ENCODE results near the gene IL25. TPM values are rescaled to one million over a fixed set of nuclear protein-coding genes. Genes with fewer than 3 reads are reported as not detected.

IL25 gene
- polyA plus RNA-seq, 4 donors = not detected

DNA sequence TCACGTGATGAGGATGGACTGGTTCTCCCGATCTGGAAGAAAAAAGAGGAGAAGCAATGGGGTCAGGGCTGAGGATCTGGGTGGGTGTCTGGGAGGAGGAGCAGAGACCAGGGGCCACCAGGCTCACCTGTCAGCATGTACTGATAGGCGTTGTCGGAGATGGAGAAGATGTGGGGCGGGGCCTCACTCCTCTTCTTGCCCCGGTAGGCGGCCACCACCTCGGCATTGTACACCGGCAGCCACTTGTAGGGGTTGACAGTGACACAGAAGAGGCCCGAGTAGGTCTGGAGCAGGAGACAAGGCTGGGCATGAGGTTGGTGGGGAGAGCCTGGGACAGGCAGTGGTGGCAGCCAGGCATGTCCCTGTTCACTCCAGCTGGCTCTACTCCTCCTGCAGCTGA lies 32.5 kb downstream of the IL25 start:
- Histone ChIP-seq H3K9me3 (ENCODE audit: control insufficient read depth in 2 of 2, insufficient read depth in 1 of 2, low read depth in 1 of 2, low read length in 1 of 2) (no peaks in the 10 kb centered on the region), H3K27ac (ENCODE audit: low read depth in 1 of 3, low read length in 2 of 3) (no peak overlapping the region), H3K27me3 (ENCODE audit: control insufficient read depth in 3 of 3, insufficient read depth in 3 of 3, low read length in 3 of 3) (peaks cover 0 to 13% (median 0%) of the 10 kb centered on the region in 3 donors), H3K4me3 (ENCODE audit: low read depth in 1 of 3, low read length in 3 of 3) (no peak overlapping the region), H3K4me1 (ENCODE audit: control insufficient read depth in 3 of 3, insufficient read depth in 2 of 3, low read depth in 1 of 3, low read length in 2 of 3) (no peaks in the 10 kb centered on the region), H3K36me3 (ENCODE audit: control insufficient read depth in 3 of 3, insufficient read depth in 2 of 3, low read depth in 1 of 3, low read length in 3 of 3) (no peaks in the 10 kb centered on the region)
- WGBS, 3 donors = 62 to 78% (median 67%) methylated on average over 9 to 10 of the region's 10 CpGs
- no peak for FAIRE-seq
- DNase-seq = no peak

DNA sequence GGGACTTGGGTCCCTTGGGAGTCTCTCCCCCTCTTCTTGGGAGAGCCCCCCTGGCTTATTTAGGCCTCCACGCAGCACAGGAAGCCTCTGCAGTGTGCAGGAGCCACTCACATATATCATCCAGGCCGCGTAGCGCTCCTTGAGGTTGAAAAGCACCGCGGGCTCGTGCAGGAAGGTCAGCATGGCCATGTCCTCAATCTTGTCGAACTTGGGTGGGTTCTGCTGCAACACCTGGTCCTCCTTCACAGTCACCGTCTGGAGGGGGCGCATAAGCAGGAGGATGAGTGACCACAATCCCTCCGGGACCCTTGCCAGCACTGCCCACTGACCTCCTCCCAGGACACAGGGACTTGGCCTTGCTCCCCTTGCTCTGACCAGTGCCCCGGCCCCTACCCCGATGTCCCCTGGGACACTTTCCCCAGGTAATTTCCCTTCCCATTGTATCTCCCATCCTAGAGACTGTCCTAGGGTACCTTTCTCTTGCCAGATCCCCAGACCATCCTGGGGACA lies 33.0 kb downstream of the IL25 start:
- Histone ChIP-seq H3K27ac (ENCODE audit: low read depth in 1 of 3, low read length in 2 of 3) (no peak overlapping the region), H3K4me3 (ENCODE audit: low read depth in 1 of 3, low read length in 3 of 3) (no peak overlapping the region), H3K4me1 (ENCODE audit: control insufficient read depth in 3 of 3, insufficient read depth in 2 of 3, low read depth in 1 of 3, low read length in 2 of 3) (no peaks in the 10 kb centered on the region), H3K9me3 (ENCODE audit: control insufficient read depth in 2 of 2, insufficient read depth in 1 of 2, low read depth in 1 of 2, low read length in 1 of 2) (no peaks in the 10 kb centered on the region), H3K36me3 (ENCODE audit: control insufficient read depth in 3 of 3, insufficient read depth in 2 of 3, low read depth in 1 of 3, low read length in 3 of 3) (no peaks in the 10 kb centered on the region), H3K27me3 (ENCODE audit: control insufficient read depth in 3 of 3, insufficient read depth in 3 of 3, low read length in 3 of 3) (peaks cover 0 to 13% (median 0%) of the 10 kb centered on the region in 3 donors)
- DNase-seq (no peak), FAIRE-seq (no peak)
- WGBS, 3 donors = 79 to 84% (median 81%) methylated on average over 13 of the region's 13 CpGs

DNA sequence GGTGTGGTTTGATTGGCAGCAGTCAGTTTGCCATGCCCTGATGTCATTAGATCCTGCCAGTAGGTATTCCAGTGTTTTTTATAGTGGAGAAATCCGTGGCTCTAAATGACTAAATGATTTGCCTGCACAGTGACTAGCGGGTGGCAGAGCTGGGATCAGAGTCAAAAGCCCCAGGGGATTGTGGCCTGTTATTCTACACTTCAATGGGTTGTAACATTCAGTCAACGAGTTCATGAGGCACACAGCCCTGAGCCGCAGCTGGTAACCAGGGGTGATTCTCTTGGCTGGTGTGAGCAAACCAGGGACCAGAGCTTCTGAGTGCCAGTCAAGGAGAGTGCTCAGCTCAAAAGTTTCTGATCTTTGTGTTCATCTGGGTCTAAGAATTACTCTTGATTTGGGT lies 33.6 kb downstream of the IL25 start:
- H3K4me1 ChIP-seq (ENCODE audit: control insufficient read depth in 3 of 3, insufficient read depth in 2 of 3, low read depth in 1 of 3, low read length in 2 of 3) = no peaks in the 10 kb centered on the region
- peaks cover 0 to 13% (median 0%) of the 10 kb centered on the region in 3 donors for H3K27me3 ChIP-seq (ENCODE audit: control insufficient read depth in 3 of 3, insufficient read depth in 3 of 3, low read length in 3 of 3)
- no peak overlapping the region for H3K27ac ChIP-seq (ENCODE audit: low read depth in 1 of 3, low read length in 2 of 3)
- H3K9me3 ChIP-seq (ENCODE audit: control insufficient read depth in 2 of 2, insufficient read depth in 1 of 2, low read depth in 1 of 2, low read length in 1 of 2) = no peaks in the 10 kb centered on the region
- H3K4me3 ChIP-seq (ENCODE audit: low read depth in 1 of 3, low read length in 3 of 3) = no peak overlapping the region
- FAIRE-seq (no peak), DNase-seq (no peak)
- 57 to 64% (median 63%) methylated on average over 4 of the region's 4 CpGs for WGBS, 3 donors
- no peaks in the 10 kb centered on the region for H3K36me3 ChIP-seq (ENCODE audit: control insufficient read depth in 3 of 3, insufficient read depth in 2 of 3, low read depth in 1 of 3, low read length in 3 of 3)

DNA sequence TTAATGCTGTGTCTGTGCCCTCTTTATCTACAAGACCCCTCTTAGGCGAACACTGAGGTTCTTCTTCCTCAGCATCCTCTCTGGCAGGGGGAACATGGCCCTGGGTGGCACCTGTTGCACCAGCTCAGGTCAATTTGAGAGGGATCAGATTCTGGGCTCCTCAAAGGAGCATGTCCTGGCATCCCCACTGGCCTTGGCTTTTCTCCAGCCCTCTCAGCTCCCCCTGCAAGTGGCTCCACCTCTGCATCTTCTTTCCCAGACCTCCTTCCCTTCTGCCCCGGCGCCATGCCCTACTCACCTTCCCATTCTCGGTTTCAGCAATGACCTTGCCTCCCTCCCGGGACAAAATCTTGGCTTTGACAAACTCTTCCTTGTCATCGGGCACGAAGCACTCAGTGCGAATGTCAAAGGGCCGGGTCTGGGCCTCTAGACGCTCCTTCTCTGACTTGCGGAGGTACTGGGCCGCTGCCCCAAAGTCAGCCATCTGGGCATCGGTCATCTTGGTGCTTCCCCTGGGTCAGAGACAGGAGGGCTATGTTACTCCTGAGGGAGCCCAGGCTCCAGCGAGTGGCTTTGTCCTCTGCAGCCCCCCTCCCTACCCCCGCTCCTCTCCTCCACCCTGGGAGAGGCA lies 34.2 kb downstream of the IL25 start:
- H3K36me3 ChIP-seq (ENCODE audit: control insufficient read depth in 3 of 3, insufficient read depth in 2 of 3, low read depth in 1 of 3, low read length in 3 of 3) = no peaks in the 10 kb centered on the region
- DNase-seq (no peak), FAIRE-seq (no peak)
- H3K27ac ChIP-seq (ENCODE audit: low read depth in 1 of 3, low read length in 2 of 3) = no peak overlapping the region
- H3K4me1 ChIP-seq (ENCODE audit: control insufficient read depth in 3 of 3, insufficient read depth in 2 of 3, low read depth in 1 of 3, low read length in 2 of 3) = no peaks in the 10 kb centered on the region
- H3K27me3 ChIP-seq (ENCODE audit: control insufficient read depth in 3 of 3, insufficient read depth in 3 of 3, low read length in 3 of 3) = peaks cover 0 to 12% (median 0%) of the 10 kb centered on the region in 3 donors
- 86 to 88% (median 86%) methylated on average over 15 of the region's 15 CpGs for WGBS, 3 donors
- H3K4me3 ChIP-seq (ENCODE audit: low read depth in 1 of 3, low read length in 3 of 3) = no peak overlapping the region
- no peaks in the 10 kb centered on the region for H3K9me3 ChIP-seq (ENCODE audit: control insufficient read depth in 2 of 2, insufficient read depth in 1 of 2, low read depth in 1 of 2, low read length in 1 of 2)

DNA sequence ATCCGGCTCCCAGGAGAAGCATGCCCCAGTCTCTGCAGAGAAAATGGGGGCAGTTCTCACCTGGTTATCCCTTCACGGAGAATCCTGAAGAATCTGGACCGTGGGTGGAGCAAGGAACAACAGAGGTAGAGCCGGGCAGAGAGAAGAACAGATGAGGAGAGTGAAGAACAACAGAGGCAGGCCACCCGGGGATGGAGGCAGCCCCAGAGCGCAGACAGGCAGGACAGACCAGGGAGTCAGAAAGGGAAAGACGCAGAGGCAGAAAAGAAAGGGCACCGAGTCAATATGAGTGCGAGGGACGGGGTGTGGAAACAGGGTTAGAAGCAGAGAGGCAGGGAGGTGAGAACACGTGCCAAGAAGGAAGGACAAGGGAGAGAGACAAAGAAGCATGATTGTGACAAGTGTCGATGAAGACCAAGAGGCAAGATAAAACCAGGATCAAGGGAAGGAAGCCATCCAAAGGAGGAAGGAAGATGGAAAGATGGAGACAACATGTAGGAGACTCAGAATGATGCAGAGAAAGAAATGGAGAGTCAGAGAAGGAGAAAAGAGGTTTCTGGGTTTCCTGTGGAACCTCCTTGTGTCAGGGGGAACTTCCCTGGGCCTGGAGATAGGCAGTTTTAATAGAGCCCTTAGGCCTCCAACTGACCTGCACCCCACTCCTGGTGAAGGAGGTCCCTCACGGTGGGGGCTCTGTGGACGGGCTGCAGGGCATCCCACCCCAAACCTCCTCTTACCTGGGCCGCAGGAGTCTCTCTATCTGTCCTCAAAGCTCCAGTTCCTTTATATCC lies 35.1 kb downstream of the IL25 start, which contains the start of gene MYH6:
Gene MYH6 (minus strand): TSS at position 758 of the 791 bp plus-strand sequence. CDS start 1,050 bp downstream, outside the sequence.
- Histone ChIP-seq H3K27me3 (ENCODE audit: control insufficient read depth in 3 of 3, insufficient read depth in 3 of 3, low read length in 3 of 3) (peaks cover 0 to 5% (median 0%) of the 10 kb centered on the region in 3 donors), H3K4me3 (ENCODE audit: low read depth in 1 of 3, low read length in 3 of 3) (no peak within 1 kb of the TSS), H3K36me3 (ENCODE audit: control insufficient read depth in 3 of 3, insufficient read depth in 2 of 3, low read depth in 1 of 3, low read length in 3 of 3) (no peaks in the 10 kb centered on the region), H3K4me1 (ENCODE audit: control insufficient read depth in 3 of 3, insufficient read depth in 2 of 3, low read depth in 1 of 3, low read length in 2 of 3) (no peaks in the 10 kb centered on the region), H3K9me3 (ENCODE audit: control insufficient read depth in 2 of 2, insufficient read depth in 1 of 2, low read depth in 1 of 2, low read length in 1 of 2) (no peaks in the 10 kb centered on the region), H3K27ac (ENCODE audit: low read depth in 1 of 3, low read length in 2 of 3) (no peak within 1 kb of the TSS)
- FAIRE-seq = no peak
- 69 to 80% (median 75%) methylated on average over 14 to 15 of the region's 15 CpGs for WGBS, 3 donors
- DNase-seq = no peak

DNA sequence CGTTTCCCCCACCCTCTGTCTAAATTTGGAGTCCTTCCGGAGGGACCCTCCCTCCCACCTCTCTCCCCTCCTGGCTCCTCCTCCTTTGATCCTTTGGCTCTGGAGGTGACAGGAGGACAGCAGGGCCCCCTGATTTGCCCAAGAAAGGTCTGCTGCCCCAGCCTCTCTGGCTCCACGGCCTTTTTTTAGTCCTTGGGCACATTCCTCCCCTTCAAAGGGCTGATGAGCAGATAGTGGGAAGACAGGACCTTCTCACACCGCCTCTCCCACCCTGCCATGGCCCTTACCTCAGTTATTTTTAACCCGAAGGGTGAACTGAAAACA lies 35.7 kb downstream of the IL25 start:
- Histone ChIP-seq H3K9me3 (ENCODE audit: control insufficient read depth in 2 of 2, insufficient read depth in 1 of 2, low read depth in 1 of 2, low read length in 1 of 2) (no peaks in the 10 kb centered on the region), H3K4me3 (ENCODE audit: low read depth in 1 of 3, low read length in 3 of 3) (no peak overlapping the region), H3K4me1 (ENCODE audit: control insufficient read depth in 3 of 3, insufficient read depth in 2 of 3, low read depth in 1 of 3, low read length in 2 of 3) (no peaks in the 10 kb centered on the region), H3K27me3 (ENCODE audit: control insufficient read depth in 3 of 3, insufficient read depth in 3 of 3, low read length in 3 of 3) (peaks cover 0 to 5% (median 0%) of the 10 kb centered on the region in 3 donors), H3K36me3 (ENCODE audit: control insufficient read depth in 3 of 3, insufficient read depth in 2 of 3, low read depth in 1 of 3, low read length in 3 of 3) (no peaks in the 10 kb centered on the region), H3K27ac (ENCODE audit: low read depth in 1 of 3, low read length in 2 of 3) (no peak overlapping the region)
- DNase-seq = no peak
- 52 to 60% (median 53%) methylated on average over 5 of the region's 5 CpGs for WGBS, 3 donors
- FAIRE-seq = no peak

DNA sequence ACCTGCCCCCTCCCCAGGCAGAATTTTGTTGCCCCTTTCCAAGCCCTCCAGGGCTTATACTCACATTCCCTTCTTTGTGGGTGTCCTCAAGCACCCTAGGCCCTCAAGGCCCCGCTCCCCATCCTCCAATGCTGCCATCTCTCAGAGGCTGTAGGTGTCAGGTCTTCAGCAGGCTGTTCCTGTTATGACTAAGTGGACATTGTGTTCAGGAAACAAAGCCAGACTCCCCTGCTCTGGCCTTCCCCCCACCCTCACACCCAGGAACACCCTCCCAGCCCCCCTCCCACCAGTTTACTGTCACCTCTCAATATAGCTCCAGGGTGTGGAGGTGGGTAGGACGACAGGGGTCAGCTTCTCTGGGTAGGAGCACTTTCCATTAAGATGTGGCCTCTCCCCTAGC lies 36.9 kb downstream of the IL25 start:
- Histone ChIP-seq H3K27ac (ENCODE audit: low read depth in 1 of 3, low read length in 2 of 3) (no peak overlapping the region), H3K36me3 (ENCODE audit: control insufficient read depth in 3 of 3, insufficient read depth in 2 of 3, low read depth in 1 of 3, low read length in 3 of 3) (no peaks in the 10 kb centered on the region), H3K4me3 (ENCODE audit: low read depth in 1 of 3, low read length in 3 of 3) (no peak overlapping the region), H3K4me1 (ENCODE audit: control insufficient read depth in 3 of 3, insufficient read depth in 2 of 3, low read depth in 1 of 3, low read length in 2 of 3) (no peaks in the 10 kb centered on the region), H3K9me3 (ENCODE audit: control insufficient read depth in 2 of 2, insufficient read depth in 1 of 2, low read depth in 1 of 2, low read length in 1 of 2) (no peaks in the 10 kb centered on the region), H3K27me3 (ENCODE audit: control insufficient read depth in 3 of 3, insufficient read depth in 3 of 3, low read length in 3 of 3) (peaks cover 0 to 5% (median 0%) of the 10 kb centered on the region in 3 donors)
- 58 to 83% (median 61%) methylated on average over 2 of the region's 2 CpGs for WGBS, 3 donors
- FAIRE-seq (no peak), DNase-seq (no peak)

DNA sequence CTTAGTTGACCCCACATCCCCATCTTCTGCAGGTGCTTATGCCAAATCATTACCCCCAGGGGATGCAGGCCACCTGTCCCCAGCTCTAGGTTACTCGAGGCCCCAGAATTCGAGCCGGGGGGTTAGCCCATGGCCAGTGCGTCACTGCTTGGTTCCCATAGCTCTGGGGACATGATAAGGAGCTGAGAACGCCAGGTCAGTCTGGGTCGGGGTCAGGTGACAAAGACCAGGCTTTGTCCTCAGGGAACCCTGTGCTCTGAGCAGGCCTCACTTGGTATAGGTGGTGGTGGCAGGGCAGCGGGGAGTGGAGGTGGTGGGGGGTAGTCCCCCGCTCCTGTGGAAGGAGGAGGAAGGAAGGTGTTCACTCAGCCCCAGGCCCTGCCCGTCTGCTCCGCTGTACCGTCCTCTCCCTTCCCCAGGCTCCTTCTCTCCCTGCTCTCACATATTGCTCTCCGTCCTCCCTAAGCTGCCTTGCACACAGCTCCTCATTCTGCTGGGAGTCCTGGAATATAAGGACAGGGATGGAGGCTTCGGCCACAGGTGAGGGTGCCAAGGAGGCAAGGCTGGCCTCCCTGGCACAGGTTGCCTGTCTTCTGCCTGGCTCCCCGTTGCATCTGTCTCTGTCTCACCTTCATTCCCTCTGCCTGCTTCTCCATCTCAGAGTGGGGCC lies 37.5 kb downstream of the IL25 start:
- DNase-seq (no peak), FAIRE-seq (no peak)
- 74 to 78% (median 75%) methylated on average over 13 to 14 of the region's 14 CpGs for WGBS, 3 donors
- Histone ChIP-seq H3K4me1 (ENCODE audit: control insufficient read depth in 3 of 3, insufficient read depth in 2 of 3, low read depth in 1 of 3, low read length in 2 of 3) (no peaks in the 10 kb centered on the region), H3K27me3 (ENCODE audit: control insufficient read depth in 3 of 3, insufficient read depth in 3 of 3, low read length in 3 of 3) (peaks cover 0 to 5% (median 0%) of the 10 kb centered on the region in 3 donors), H3K36me3 (ENCODE audit: control insufficient read depth in 3 of 3, insufficient read depth in 2 of 3, low read depth in 1 of 3, low read length in 3 of 3) (no peaks in the 10 kb centered on the region), H3K9me3 (ENCODE audit: control insufficient read depth in 2 of 2, insufficient read depth in 1 of 2, low read depth in 1 of 2, low read length in 1 of 2) (no peaks in the 10 kb centered on the region), H3K27ac (ENCODE audit: low read depth in 1 of 3, low read length in 2 of 3) (no peak overlapping the region), H3K4me3 (ENCODE audit: low read depth in 1 of 3, low read length in 3 of 3) (no peak overlapping the region)
